HEK293T (cell line): ENCODE results near the gene KDM3B.
A peak's percentile ranks its signal among the peaks of the same experiment; 100 is the strongest.

Source experiments
- CTCF ChIA-PET: fragments of 350-600 bp; formaldehyde crosslinking; extraction: SDS; loops from one replicate; lab custom pipeline; 2021; ENCODE audit warnings: antibody characterized with exemption, inconsistent platforms; lab: Yijun Ruan, JAX
- POLR2A ChIA-PET: fragments of 350-600 bp; formaldehyde crosslinking; extraction: SDS; loops from one replicate; lab custom pipeline; 2020; ENCODE audit warnings: antibody characterized with exemption, inconsistent platforms; lab: Yijun Ruan, JAX
- DNase-seq: peaks from one replicate; pipeline ENCODE4 v3.0.0; 2012; ENCODE audit warnings: mixed read lengths; ENCODE audit errors: extremely low spot score
- ARNT ChIP-seq: fragments of 450-650 bp; IDR thresholded peaks from 2 replicates; pipeline ENCODE4 v1.6.1; 2017; ENCODE audit warnings: mild to moderate bottlenecking
- BHLHE40 ChIP-seq: fragments of 450-650 bp; IDR thresholded peaks from 2 replicates; pipeline ENCODE4 v1.6.1; 2016; ENCODE audit warnings: mild to moderate bottlenecking, moderate library complexity, borderline replicate concordance
- CTBP1 ChIP-seq: fragments of 450-650 bp; IDR thresholded peaks from 2 replicates; pipeline ENCODE4 v1.6.1; 2016; ENCODE audit warnings: borderline replicate concordance
- ELF4 ChIP-seq: fragments of 450-650 bp; IDR thresholded peaks from 2 replicates; pipeline ENCODE4 v1.6.1; 2017; ENCODE audit warnings: antibody characterized with exemption
- FOXA1 ChIP-seq: fragments of 450-650 bp; IDR thresholded peaks from 2 replicates; pipeline ENCODE4 v1.6.1; 2016; ENCODE audit warnings: mild to moderate bottlenecking
- FOXK2 ChIP-seq: fragments of 450-650 bp; IDR thresholded peaks from 2 replicates; pipeline ENCODE4 v1.6.1; 2016; ENCODE audit warnings: mild to moderate bottlenecking
- FOXM1 ChIP-seq: fragments of 450-650 bp; IDR thresholded peaks from 2 replicates; pipeline ENCODE4 v1.6.1; 2017; ENCODE audit warnings: mild to moderate bottlenecking, borderline replicate concordance
- HDGF ChIP-seq: fragments of 450-650 bp; IDR thresholded peaks from 2 replicates; pipeline ENCODE4 v1.6.1; 2017; ENCODE audit warnings: antibody characterized with exemption, borderline replicate concordance
- L3MBTL2 ChIP-seq: fragments of 450-650 bp; conservative IDR thresholded peaks from 2 replicates; pipeline ENCODE4 v1.6.1; 2016; ENCODE audit warnings: mild to moderate bottlenecking
- LEF1 ChIP-seq: fragments of 450-650 bp; IDR thresholded peaks from 2 replicates; pipeline ENCODE4 v1.6.1; 2017; ENCODE audit warnings: mild to moderate bottlenecking, borderline replicate concordance
- NFRKB ChIP-seq: fragments of 450-650 bp; IDR thresholded peaks from 2 replicates; pipeline ENCODE4 v1.6.1; 2016; ENCODE audit warnings: mild to moderate bottlenecking, moderate library complexity
- SP1 ChIP-seq: fragments of 450-650 bp; IDR thresholded peaks from 2 replicates; pipeline ENCODE4 v1.6.1; 2017
- SUZ12 ChIP-seq: fragments of 450-650 bp; IDR thresholded peaks from 2 replicates; pipeline ENCODE4 v1.6.1; 2016; ENCODE audit warnings: mild to moderate bottlenecking
- TARDBP ChIP-seq: fragments of 450-650 bp; IDR thresholded peaks from 2 replicates; pipeline ENCODE4 v1.6.1; 2016
- ZNF384 ChIP-seq: fragments of 450-650 bp; IDR thresholded peaks from 2 replicates; pipeline ENCODE4 v1.6.1; 2016
- TF ChIP-seq, protein P1 (sequence below): fragments of 450-650 bp; IDR thresholded peaks from 2 replicates; pipeline ENCODE4 v1.6.1; 2016

Gene KDM3B

DNA sequence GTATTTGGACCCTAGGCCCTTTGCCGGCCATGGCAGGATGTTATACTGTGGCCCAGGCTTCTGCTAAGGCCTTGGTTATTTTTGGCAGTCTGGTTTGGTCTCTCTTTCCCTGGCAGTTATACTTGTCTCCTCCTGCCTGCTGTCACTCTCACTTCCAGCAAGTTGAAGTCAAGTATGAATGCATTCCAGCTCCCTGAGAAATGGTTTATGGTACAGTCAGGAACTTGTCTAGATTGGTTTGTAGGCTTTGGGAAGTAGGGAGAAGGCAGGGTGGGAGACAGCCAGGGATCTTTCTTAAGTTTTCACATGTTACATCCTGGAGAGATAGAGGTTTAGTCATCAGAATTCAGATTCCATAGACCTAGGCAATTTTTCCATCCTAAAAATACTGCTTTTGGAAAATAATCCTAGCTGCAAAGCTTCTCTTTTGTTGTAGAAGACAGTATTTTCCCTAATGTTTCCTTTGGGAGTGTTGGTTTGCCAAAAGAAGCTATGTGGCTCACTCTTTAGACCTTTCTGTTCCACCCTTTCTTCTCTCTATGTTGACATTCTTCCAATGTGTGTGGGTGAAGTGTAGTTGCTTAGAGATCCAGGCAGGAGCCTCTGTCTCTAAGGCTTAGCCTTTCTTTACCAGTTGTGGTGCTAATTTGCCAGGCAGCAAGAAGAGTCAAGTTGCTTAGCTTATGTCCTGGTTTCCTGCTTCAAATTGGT lies 2.5 kb upstream of the KDM3B start:
- POLR2A ChIA-PET = interaction anchor here (0.6 to 8.9 kb wide), 3 partner anchors 12 to 1941 kb away, joined by 3 to 124 read pairs (median 7); partner anchors contain the start of genes CDC25C and FAM53C
- TF ChIP-seq FOXA1 (no peak), ZNF384 (no peak), SP1 (no peak), FOXK2 (no peak), FOXM1 (no peak), ARNT (no peak), SUZ12 (no peak), ELF4 (no peak), L3MBTL2 (no peak), BHLHE40 (no peak), TARDBP (no peak), NFRKB (no peak), LEF1 (no peak), HDGF (no peak), CTBP1 (no peak)
- TF ChIP-seq, protein P1, sequence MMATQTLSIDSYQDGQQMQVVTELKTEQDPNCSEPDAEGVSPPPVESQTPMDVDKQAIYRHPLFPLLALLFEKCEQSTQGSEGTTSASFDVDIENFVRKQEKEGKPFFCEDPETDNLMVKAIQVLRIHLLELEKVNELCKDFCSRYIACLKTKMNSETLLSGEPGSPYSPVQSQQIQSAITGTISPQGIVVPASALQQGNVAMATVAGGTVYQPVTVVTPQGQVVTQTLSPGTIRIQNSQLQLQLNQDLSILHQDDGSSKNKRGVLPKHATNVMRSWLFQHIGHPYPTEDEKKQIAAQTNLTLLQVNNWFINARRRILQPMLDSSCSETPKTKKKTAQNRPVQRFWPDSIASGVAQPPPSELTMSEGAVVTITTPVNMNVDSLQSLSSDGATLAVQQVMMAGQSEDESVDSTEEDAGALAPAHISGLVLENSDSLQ = no peak
- DNase-seq = no peak
- CTCF ChIA-PET = no interaction called here

DNA sequence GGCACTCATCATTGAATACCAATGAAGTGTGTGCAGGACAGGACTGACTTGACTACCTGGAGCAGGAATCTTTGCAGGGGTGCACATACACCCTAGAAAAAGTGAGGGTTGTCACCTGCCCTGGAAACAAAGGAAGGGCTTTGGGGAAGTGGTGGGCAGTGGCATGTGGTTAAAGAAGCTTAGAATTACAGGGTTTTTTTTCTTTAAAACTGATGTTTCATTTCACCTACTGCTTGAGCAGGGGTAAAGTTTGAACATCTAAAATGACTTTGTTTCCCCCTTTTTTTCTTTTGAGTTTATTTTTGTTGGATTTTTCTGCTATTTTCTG lies 2.0 kb upstream of the KDM3B start:
- CTCF ChIA-PET = no interaction called here
- TF ChIP-seq BHLHE40 = no peak
- TF ChIP-seq FOXM1 = no peak
- TF ChIP-seq SP1 = no peak
- TF ChIP-seq, protein P1 = no peak
- TF ChIP-seq ELF4 = no peak
- TF ChIP-seq HDGF = no peak
- TF ChIP-seq SUZ12 = no peak
- no peak for TF ChIP-seq CTBP1
- no peak for TF ChIP-seq ZNF384
- no peak for TF ChIP-seq L3MBTL2
- no peak for TF ChIP-seq TARDBP
- TF ChIP-seq ARNT = no peak
- TF ChIP-seq FOXK2 = no peak
- no peak for TF ChIP-seq FOXA1
- no peak for TF ChIP-seq LEF1
- TF ChIP-seq NFRKB = no peak
- no peak for DNase-seq
- POLR2A ChIA-PET = interaction anchor here (8.9 kb wide), 1 partner anchor 13 kb away, joined by 124 read pairs; the partner anchor contains the start of gene FAM53C

DNA sequence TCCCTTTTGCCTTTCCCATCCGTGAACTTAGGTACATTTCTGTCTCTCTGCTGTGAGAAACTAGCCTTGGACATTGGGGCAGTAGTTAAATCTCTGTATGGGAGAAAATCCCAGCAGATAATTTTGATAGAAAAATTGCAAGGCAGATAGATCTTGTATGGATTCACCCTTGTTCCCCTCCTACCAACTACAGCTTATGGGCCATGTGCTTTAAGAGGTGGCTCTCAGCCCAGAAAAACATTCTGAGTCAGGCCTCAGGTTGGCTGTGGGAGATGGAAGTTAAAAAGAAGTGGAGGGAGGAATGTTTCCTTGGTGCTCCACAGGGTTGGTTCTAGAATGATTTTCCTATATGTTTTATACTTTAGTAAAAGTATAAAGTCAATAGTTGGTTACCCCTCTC lies 1.4 kb upstream of the KDM3B start:
- ChIA-PET POLR2A (interaction anchor here (1.3 to 8.9 kb wide), 3 partner anchors 13 to 137 kb away, joined by 5 to 124 read pairs (median 51); partner anchors contain the start of genes CDC25C and FAM53C), CTCF (interaction anchor here (0.5 to 4.6 kb wide), 5 partner anchors 21 to 991 kb away, joined by 3 to 55 read pairs (median 5); partner anchors contain the start of genes BRD8 and KIF20A)
- TF ChIP-seq CTBP1 (no peak), FOXM1 (no peak), NFRKB (no peak), SUZ12 (no peak), FOXA1 (no peak)
- DNase-seq = no peak

DNA sequence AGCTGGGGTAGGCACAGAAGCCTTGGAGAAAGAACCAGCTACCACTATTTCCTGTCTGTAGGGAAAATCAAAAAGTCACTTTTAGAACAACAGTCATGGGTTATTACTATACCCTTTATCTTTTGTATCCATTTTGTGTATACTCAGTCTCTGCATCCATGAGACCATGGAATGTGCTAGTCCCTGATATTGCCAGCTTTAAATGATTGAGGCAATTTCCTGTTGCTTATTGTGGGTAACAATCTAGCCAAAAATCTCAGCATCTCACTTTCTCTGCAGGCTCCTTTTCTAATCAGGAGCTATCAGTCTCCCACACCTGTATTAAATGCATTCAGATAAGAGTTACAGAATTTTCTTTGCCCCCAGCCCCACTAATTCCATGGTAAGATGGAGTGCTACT lies 968 bp upstream of the KDM3B start:
- DNase-seq = no peak

DNA sequence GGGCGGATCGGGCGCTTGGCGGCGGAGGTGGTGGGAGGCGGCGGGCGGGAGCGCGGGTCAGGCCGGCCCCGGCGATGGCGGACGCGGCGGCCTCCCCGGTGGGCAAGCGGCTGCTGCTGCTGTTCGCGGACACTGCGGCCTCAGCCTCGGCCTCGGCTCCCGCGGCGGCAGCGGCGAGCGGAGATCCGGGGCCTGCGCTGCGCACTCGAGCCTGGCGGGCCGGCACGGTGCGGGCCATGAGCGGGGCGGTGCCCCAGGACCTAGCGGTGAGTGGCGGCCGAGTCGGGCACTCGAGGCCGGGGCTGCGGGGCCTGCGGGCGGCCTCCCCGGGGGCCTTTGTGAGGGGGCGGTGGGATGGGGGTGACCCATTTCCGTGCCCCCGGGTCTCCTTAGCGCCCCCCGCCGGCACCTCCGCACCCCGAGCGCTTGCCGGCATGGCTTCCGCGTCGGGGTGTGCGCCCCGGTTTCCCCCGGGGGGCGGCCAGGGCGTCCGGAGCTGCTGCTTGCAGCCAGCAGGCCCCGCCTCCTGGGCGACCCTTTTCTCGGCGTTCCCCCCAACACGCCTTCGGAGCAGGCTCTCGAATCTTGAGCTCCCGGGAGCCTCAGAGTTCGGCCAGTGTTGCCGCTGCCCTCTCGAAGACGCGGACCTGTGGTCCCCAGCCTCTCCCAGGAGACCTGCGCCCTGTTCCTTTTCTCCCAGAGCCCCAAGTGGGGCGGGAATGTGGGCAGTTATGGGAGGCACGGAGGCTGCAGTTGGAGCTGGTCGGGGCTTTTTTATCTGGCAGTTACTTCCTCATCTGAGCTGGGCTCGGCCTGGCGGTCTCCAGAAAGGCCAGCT lies 456 bp downstream of the KDM3B start:
- ChIA-PET POLR2A (interaction anchor here (0.9 to 8.9 kb wide), 9 partner anchors 15 to 223 kb away, joined by 4 to 124 read pairs (median 9); partner anchors contain the start of genes BRD8, CDC23, CDC25C and FAM53C), CTCF (interaction anchor here (0.6 to 4.6 kb wide), 33 partner anchors 8 to 223 kb away, joined by 3 to 55 read pairs (median 4); partner anchors contain the start of genes CDC23, CDC25C and FAM53C)
- DNase-seq = peak; percentile 28
- TF ChIP-seq SUZ12 (no peak), HDGF (no peak), NFRKB (no peak), ARNT (no peak), BHLHE40 (no peak)

More for the DNA sequence above, 968 bp upstream of the KDM3B start:
- ChIA-PET CTCF (interaction anchor here (0.5 to 4.6 kb wide), 22 partner anchors 9 to 991 kb away, joined by 3 to 55 read pairs (median 5); partner anchors contain the start of genes BRD8, CDC25C, FAM53C and KIF20A), POLR2A (interaction anchor here (1.3 to 8.9 kb wide), 3 partner anchors 14 to 138 kb away, joined by 5 to 124 read pairs (median 51); partner anchors contain the start of genes CDC25C and FAM53C)
- TF ChIP-seq HDGF (no peak), SP1 (no peak)

DNA sequence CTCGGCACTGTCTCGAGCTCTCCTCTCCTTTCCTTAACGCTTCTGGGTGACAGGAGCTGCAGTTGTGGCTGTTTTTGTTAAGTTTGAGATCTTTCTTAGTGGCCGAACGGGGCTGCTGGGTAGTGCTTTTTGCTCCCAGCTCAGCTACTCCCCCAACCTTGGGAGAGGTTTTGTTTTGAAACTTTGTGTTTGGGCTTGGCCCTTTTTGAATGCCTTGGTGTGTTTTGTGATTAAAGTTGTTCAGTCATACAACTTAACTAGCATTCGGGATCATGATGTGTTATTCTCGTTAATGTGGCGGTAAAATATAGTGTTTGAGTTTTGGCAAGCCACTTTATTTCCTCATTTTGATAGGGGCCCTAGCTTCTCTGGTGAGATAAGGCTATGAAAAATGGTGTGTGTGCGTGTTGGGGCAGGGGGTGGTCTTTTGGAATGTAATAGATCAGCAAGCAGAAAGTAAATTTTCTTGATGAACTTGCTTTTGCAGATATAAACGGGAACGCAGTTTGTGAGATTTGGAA lies 1.1 kb downstream of the KDM3B start:
- ChIA-PET POLR2A (interaction anchor here (0.9 to 8.9 kb wide), 10 partner anchors 16 to 222 kb away, joined by 4 to 124 read pairs (median 9); partner anchors contain the start of genes BRD8, CDC23, CDC25C and ETF1), CTCF (interaction anchor here (0.6 to 4.6 kb wide), 16 partner anchors 9 to 312 kb away, joined by 3 to 55 read pairs (median 4); partner anchors contain the start of genes CDC23, CDC25C and FAM53C)
- DNase-seq = no peak
- TF ChIP-seq CTBP1 = no peak
